Spleen (tissue), 11 donors: ENCODE results near the gene TMEM53. TPM values are rescaled to one million over a fixed set of nuclear protein-coding genes. Genes with fewer than 3 reads are reported as not detected.
A peak's percentile ranks its signal among the peaks of the same experiment; 100 is the strongest.

Experiments
- DNase-seq: peaks from one replicate; pipeline ENCODE4 v3.0.0-alpha.2; 2020
- H3K27ac ChIP-seq, 8 donors: fragments of 200-600 bp; sonication (generic) in 7 of 8; 1 replicate in 4 of 8; 2 replicates in 4 of 8; pipeline versions ENCODE4 v1.5.0 to v1.8.0; 2016 to 2021; ENCODE audit warnings: inconsistent platforms in 4 of 8, mild to moderate bottlenecking in 4 of 8, moderate library complexity in 1 of 8
- H3K27me3 ChIP-seq, 7 donors: fragments of 200-600 bp; sonication (generic) in 6 of 7; replicated peaks in 1 of 7; 1 replicate in 4 of 7; 2 replicates in 3 of 7; pipeline versions ENCODE4 v1.5.0 to v1.8.0; 2016 to 2021; ENCODE audit warnings: inconsistent platforms in 3 of 7, mild to moderate bottlenecking in 1 of 7
- H3K36me3 ChIP-seq, 6 donors: fragments of 200-600 bp; sonication (generic) in 5 of 6; 1 replicate in 4 of 6; 2 replicates in 2 of 6; pipeline versions ENCODE4 v1.5.0 to v1.8.0; 2016 to 2021; ENCODE audit warnings: inconsistent platforms in 2 of 6
- H3K4me1 ChIP-seq, 6 donors: fragments of 200-600 bp; sonication (generic) in 5 of 6; 1 replicate in 3 of 6; 2 replicates in 3 of 6; pipeline versions ENCODE4 v1.5.0 to v1.8.0; 2016 to 2021; ENCODE audit warnings: inconsistent platforms in 3 of 6
- H3K4me3 ChIP-seq, 8 donors: fragments of 200-600 bp; sonication (generic) in 7 of 8; 1 replicate in 4 of 8; 2 replicates in 4 of 8; pipeline versions ENCODE4 v1.5.0 to v1.8.0; 2016 to 2021; ENCODE audit warnings: inconsistent platforms in 4 of 8, mild to moderate bottlenecking in 4 of 8, moderate library complexity in 2 of 8
- H3K9me3 ChIP-seq, 8 donors: fragments of 200-600 bp; sonication (generic) in 7 of 8; 1 replicate in 4 of 8; 2 replicates in 4 of 8; pipeline versions ENCODE4 v1.5.0 to v1.8.0; 2016 to 2021; ENCODE audit warnings: inconsistent platforms in 4 of 8
- CTCF ChIP-seq, 11 experiments: fragments of 200-600 bp in 7 of 11; fragments of 450-650 bp in 4 of 11; sonication (generic) in 4 of 11; IDR thresholded peaks in 8 of 11; conservative IDR thresholded peaks in 3 of 11; 1 replicate in 7 of 11; 2 replicates in 4 of 11; pipeline versions ENCODE4 v1.4.0 to v1.8.0; 2016 to 2021; ENCODE audit warnings: antibody characterized with exemption in 11 of 11, inconsistent platforms in 4 of 11, mild to moderate bottlenecking in 1 of 11
- POLR2A ChIP-seq, 3 donors: fragments of 450-650 bp; IDR thresholded peaks; one replicate each; pipeline ENCODE4 v1.5.1; 2017; ENCODE audit warnings: antibody characterized with exemption in 3 of 3, mild to moderate bottlenecking in 1 of 3
- POLR2AphosphoS5 ChIP-seq, 3 donors: sonication (generic); formaldehyde crosslinking; IDR thresholded peaks; one replicate each; pipeline ENCODE4 v1.5.1; 2017; ENCODE audit warnings: antibody characterized with exemption in 3 of 3
- WGBS, 5 donors: extraction: QIAGEN DNeasy Blood & Tissue Kit in 3 of 5; methylation state at CpG; one replicate each; pipeline versions ENCODE4 v1.1.5 to v1.1.7; 2013 to 2018; 5-methylcytosine and 5-hydroxymethylcytosine counted together
- intact Hi-C: fragments of 100-400 bp; cut with DNase I; formaldehyde crosslinking; loops from one replicate; pipeline ENCODE4 v1.15.0; 2023; ENCODE audit warnings: low total_unique reads
- polyA plus RNA-seq, 3 donors: library from polyadenylated mRNA; stranded (reverse); fragments of 200-250 nt; gene quantifications; one replicate each; pipeline ENCODE4 v1.2.1, GENCODE V29; 2013
- total RNA-seq, 7 donors: library from RNA; depleted of rRNA in 3 of 7; stranded (reverse); fragments of >200 nt in 3 of 7; fragmentation: NEBNext Ultra II Directional in 4 of 7; extraction: Animal tissue kit (Norgen Biotek cat#: 25700) in 4 of 7; gene quantifications; one replicate each; pipeline versions ENCODE4 v1.1.0 to v1.2.1, GENCODE V29; 2016 to 2021
- donor health status: healthy with polysubstance abuse.
- donor health status: DM: no; HTN: no; CAD: no; lungs with moderate emphysema.
- donor health status: DM: no; HTN: no; CAD: no.
- donor health status: Bipolar disorder and iron deficiency.
- donor health status: healthy.
- donor health status: DM: no; HTN: no; CAD: no.
- donor health status: DM: yes; HTN: yes; CAD: no.

TMEM53 gene
- total and polyA plus RNA-seq, 10 donors, result 4.3 to 7.5 (median 5.4) TPM

GRCh38 chr1:44721485-44722361 lies 47.4 kb upstream of the TMEM53 start:
- peak; percentile 86 for DNase-seq
- H3K36me3 ChIP-seq, result no peaks in the 10 kb centered on the region
- WGBS, 5 donors, result 12 to 26% (median 16%) methylated on average over 14 of the region's 14 CpGs
- no peaks in the 10 kb centered on the region for H3K9me3 ChIP-seq
- H3K27me3 ChIP-seq, result peaks cover 0 to 12% (median 0%) of the 10 kb centered on the region in 7 donors
- H3K27ac ChIP-seq, result peak overlapping the region; percentile 55 to 88 (median 78)
- H3K4me3 ChIP-seq, result peak overlapping the region in 1 of 8 donors; percentile 0
- peaks cover 4 to 88% (median 49%) of the 10 kb centered on the region in 6 donors for H3K4me1 ChIP-seq
- peak; percentile 56 to 99 (median 77) for TF ChIP-seq POLR2A (IDR thresholded peaks at IDR 0.05)
- TF ChIP-seq POLR2AphosphoS5 (IDR thresholded peaks at IDR 0.05), result peak; percentile 49 to 99 (median 63)
- TF ChIP-seq CTCF (IDR thresholded peaks at IDR 0.05 in 8 of 11, conservative IDR thresholded peaks at IDR 0.05 in 3 of 11), result peak in 1 of 11 experiments; percentile 11
- intact Hi-C loops, result no loop called here

GRCh38 chr1:44720281-44720680 lies 46.0 kb upstream of the TMEM53 start:
- TF ChIP-seq POLR2AphosphoS5 (IDR thresholded peaks at IDR 0.05), result no peak
- TF ChIP-seq POLR2A (IDR thresholded peaks at IDR 0.05), result no peak
- no peak for TF ChIP-seq CTCF (IDR thresholded peaks at IDR 0.05 in 8 of 11, conservative IDR thresholded peaks at IDR 0.05 in 3 of 11)
- peak overlapping the region in 6 of 8 donors; percentile 1 to 88 (median 78) for H3K27ac ChIP-seq
- DNase-seq, result peak; percentile 39
- WGBS, 5 donors, result 77 to 94% (median 85%) methylated on average over 4 of the region's 4 CpGs
- H3K4me3 ChIP-seq, result no peak overlapping the region
- H3K27me3 ChIP-seq, result peaks cover 0 to 12% (median 0%) of the 10 kb centered on the region in 7 donors
- peaks cover 6 to 92% (median 54%) of the 10 kb centered on the region in 6 donors for H3K4me1 ChIP-seq
- H3K36me3 ChIP-seq, result no peaks in the 10 kb centered on the region
- no peaks in the 10 kb centered on the region for H3K9me3 ChIP-seq
- intact Hi-C loops, result no loop called here

- intact Hi-C loops, result no loop called here
- peak; percentile 54 for DNase-seq
- no peaks in the 10 kb centered on the region for H3K36me3 ChIP-seq
- peaks cover 0 to 3% (median 0%) of the 10 kb centered on the region in 7 donors for H3K27me3 ChIP-seq
- peak overlapping the region in 1 of 8 donors; percentile 54 for H3K27ac ChIP-seq
- no peak overlapping the region for H3K4me3 ChIP-seq
- TF ChIP-seq POLR2AphosphoS5 (IDR thresholded peaks at IDR 0.05) (no peak), CTCF (IDR thresholded peaks at IDR 0.05 in 8 of 11, conservative IDR thresholded peaks at IDR 0.05 in 3 of 11) (no peak), POLR2A (IDR thresholded peaks at IDR 0.05) (no peak)
- 60 to 79% (median 71%) methylated on average over 5 of the region's 5 CpGs for WGBS, 5 donors
- peaks cover 15 to 92% (median 61%) of the 10 kb centered on the region in 6 donors for H3K4me1 ChIP-seq
- no peaks in the 10 kb centered on the region for H3K9me3 ChIP-seq
Observed at GRCh38 chr1:44719318-44719717, 45.0 kb upstream of the TMEM53 start.

GRCh38 chr1:44718091-44718490 lies 43.8 kb upstream of the TMEM53 start:
- Histone ChIP-seq H3K4me1 (peaks cover 15 to 92% (median 57%) of the 10 kb centered on the region in 6 donors), H3K27ac (peak overlapping the region in 3 of 8 donors; percentile 5 to 51 (median 12)), H3K36me3 (no peaks in the 10 kb centered on the region), H3K4me3 (no peak overlapping the region), H3K27me3 (no peaks in the 10 kb centered on the region), H3K9me3 (no peaks in the 10 kb centered on the region)
- peak; percentile 35 for DNase-seq
- intact Hi-C loops, result no loop called here
- WGBS, 5 donors, result 76 to 87% (median 80%) methylated on average over 6 of the region's 6 CpGs
- TF ChIP-seq POLR2AphosphoS5 (IDR thresholded peaks at IDR 0.05) (no peak), POLR2A (IDR thresholded peaks at IDR 0.05) (no peak), CTCF (IDR thresholded peaks at IDR 0.05 in 8 of 11, conservative IDR thresholded peaks at IDR 0.05 in 3 of 11) (no peak)
